Measurements from ENCODE around the gene AREG. TPM values are rescaled to one million over a fixed set of nuclear protein-coding genes. Genes with fewer than 3 reads are reported as not detected.
"Not testable (repeated sequence)": the region's sequence is repeated elsewhere in the genome, so short reads cannot be mapped to it uniquely, and the experiment has no call there.

The AREG gene, protein sequence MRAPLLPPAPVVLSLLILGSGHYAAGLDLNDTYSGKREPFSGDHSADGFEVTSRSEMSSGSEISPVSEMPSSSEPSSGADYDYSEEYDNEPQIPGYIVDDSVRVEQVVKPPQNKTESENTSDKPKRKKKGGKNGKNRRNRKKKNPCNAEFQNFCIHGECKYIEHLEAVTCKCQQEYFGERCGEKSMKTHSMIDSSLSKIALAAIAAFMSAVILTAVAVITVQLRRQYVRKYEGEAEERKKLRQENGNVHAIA
- 10 to 100 TPM in 2 of 3 donors, 1 to 10 TPM in 1; 3.4 to 89.1 (median 46.2) TPM for total RNA-seq

GRCh38 chr4:74444891-74445642 is at the start of gene AREG:
TSS of gene AREG (plus strand) at chr4:74445136. CDS start at chr4:74445346, 210 bp downstream.
- no peaks in the 10 kb centered on the region for H3K27me3 ChIP-seq
- intact Hi-C loops (cut with DNase I; ENCODE audit: low total_unique reads), result no loop called here
- peak within 1 kb of the TSS; percentile 89 to 93 for H3K27ac ChIP-seq
- H3K9me3 ChIP-seq, result no peaks in the 10 kb centered on the region
- DNase-seq (ENCODE audit: low spot score in 2 of 2), result peak; percentile 72 to 88
- peak within 1 kb of the TSS; percentile 50 to 78 (median 62) for H3K4me3 ChIP-seq
- no peaks in the 10 kb centered on the region for H3K4me1 ChIP-seq
- no peaks in the 10 kb centered on the region for H3K36me3 ChIP-seq
- TF ChIP-seq, protein P1, sequence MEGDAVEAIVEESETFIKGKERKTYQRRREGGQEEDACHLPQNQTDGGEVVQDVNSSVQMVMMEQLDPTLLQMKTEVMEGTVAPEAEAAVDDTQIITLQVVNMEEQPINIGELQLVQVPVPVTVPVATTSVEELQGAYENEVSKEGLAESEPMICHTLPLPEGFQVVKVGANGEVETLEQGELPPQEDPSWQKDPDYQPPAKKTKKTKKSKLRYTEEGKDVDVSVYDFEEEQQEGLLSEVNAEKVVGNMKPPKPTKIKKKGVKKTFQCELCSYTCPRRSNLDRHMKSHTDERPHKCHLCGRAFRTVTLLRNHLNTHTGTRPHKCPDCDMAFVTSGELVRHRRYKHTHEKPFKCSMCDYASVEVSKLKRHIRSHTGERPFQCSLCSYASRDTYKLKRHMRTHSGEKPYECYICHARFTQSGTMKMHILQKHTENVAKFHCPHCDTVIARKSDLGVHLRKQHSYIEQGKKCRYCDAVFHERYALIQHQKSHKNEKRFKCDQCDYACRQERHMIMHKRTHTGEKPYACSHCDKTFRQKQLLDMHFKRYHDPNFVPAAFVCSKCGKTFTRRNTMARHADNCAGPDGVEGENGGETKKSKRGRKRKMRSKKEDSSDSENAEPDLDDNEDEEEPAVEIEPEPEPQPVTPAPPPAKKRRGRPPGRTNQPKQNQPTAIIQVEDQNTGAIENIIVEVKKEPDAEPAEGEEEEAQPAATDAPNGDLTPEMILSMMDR (IDR thresholded peaks at IDR 0.05), result peak in 2 of 3 donors; percentile 30 to 58
- TF ChIP-seq POLR2A (IDR thresholded peaks at IDR 0.05) (peak; percentile 75), POLR2AphosphoS5 (IDR thresholded peaks at IDR 0.05) (peak in 2 of 3 donors; percentile 48 to 87)

- no peak for DNase-seq (ENCODE audit: low spot score in 2 of 2)
- TF ChIP-seq, protein P1 (IDR thresholded peaks at IDR 0.05), result no peak
- Histone ChIP-seq H3K9me3 (no peaks in the 10 kb centered on the region), H3K4me3 (no peak overlapping the region), H3K36me3 (no peaks in the 10 kb centered on the region), H3K27me3 (no peaks in the 10 kb centered on the region), H3K4me1 (no peaks in the 10 kb centered on the region), H3K27ac (no peak overlapping the region)
- intact Hi-C loops (cut with DNase I; ENCODE audit: low total_unique reads), result no loop called here
Observed at GRCh38 chr4:74395633-74396032, 49.3 kb upstream of the AREG start.

DNA sequence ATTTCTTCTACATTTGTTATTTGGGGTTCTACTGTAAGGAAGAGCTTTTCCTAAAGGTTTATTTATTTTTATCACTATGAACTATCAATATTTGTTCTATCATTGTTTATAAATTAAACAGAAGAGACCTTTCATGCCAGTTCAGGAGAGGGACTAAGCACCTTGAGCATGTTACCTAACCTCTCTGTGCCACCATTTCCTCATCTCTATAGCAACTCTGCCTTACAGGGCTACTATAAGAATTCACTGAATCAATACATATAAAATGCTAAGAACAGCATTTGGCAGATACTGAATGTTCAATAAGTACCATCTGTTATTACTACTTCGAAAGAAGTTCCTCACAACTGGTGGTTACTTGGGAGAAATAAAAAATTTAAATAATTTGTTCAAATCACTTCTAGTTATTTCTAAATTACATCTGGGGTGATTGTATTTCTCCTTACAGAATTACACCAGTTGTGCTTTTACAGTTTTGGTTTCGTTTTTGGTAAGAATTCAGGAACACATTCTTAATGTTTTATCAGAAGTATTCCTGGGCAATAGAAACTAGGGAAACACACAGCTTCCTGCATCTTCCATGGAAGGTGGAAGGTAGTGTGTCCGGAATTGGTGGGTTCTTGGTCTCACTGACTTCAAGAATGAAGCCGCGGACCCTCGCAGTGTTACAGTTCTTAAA is 47.0 kb upstream of the AREG start:
- DNase-seq (ENCODE audit: low spot score in 2 of 2), result no peak
- intact Hi-C loops (cut with DNase I; ENCODE audit: low total_unique reads), result loop anchor here (2.0 kb wide), 1 partner anchor 53 kb away; no protein-coding TSS in a partner anchor
- no peaks in the 10 kb centered on the region for H3K27me3 ChIP-seq
- H3K27ac ChIP-seq, result peak overlapping the region in 1 of 2 donors; percentile 17
- no peak for TF ChIP-seq POLR2AphosphoS5 (IDR thresholded peaks at IDR 0.05)
- TF ChIP-seq, protein P1 (IDR thresholded peaks at IDR 0.05), result no peak
- TF ChIP-seq POLR2A (IDR thresholded peaks at IDR 0.05), result no peak
- no peaks in the 10 kb centered on the region for H3K4me1 ChIP-seq
- no peaks in the 10 kb centered on the region for H3K9me3 ChIP-seq
- peak overlapping the region; percentile 31 to 51 (median 35) for H3K4me3 ChIP-seq
- H3K36me3 ChIP-seq, result no peaks in the 10 kb centered on the region

GRCh38 chr4:74398894-74399589 is 45.9 kb upstream of the AREG start:
- H3K27ac ChIP-seq; H3K27me3 ChIP-seq; H3K9me3 ChIP-seq; H3K4me3 ChIP-seq; H3K36me3 ChIP-seq; DNase-seq (ENCODE audit: low spot score in 2 of 2); H3K4me1 ChIP-seq: not testable (repeated sequence)
- intact Hi-C loops (cut with DNase I; ENCODE audit: low total_unique reads), result loop anchor here (2.0 kb wide), 1 partner anchor 54 kb away; no protein-coding TSS in a partner anchor

DNA sequence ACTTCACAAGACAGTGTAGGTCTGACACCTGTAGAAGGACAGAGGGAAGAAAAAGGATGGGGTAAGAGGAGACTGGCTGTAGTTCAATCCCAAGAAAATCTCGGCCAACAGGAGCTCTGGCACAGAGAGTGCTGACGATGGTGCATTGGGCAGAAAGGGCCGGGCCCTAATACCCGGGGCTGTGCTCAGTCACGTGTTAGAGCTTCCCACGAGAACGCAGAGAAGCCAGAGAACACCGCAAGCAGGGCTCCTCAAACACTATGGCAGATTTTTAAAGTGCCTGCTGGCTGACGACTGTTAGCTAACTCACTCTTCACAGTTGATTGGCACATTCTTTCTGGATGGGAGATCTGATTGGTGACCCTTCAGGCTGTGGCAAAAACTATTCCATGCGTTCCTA is 44.5 kb upstream of the AREG start:
- H3K4me3 ChIP-seq, result no peak overlapping the region
- no peak overlapping the region for H3K27ac ChIP-seq
- H3K36me3 ChIP-seq, result no peaks in the 10 kb centered on the region
- TF ChIP-seq POLR2AphosphoS5 (IDR thresholded peaks at IDR 0.05) (no peak), POLR2A (IDR thresholded peaks at IDR 0.05) (no peak)
- TF ChIP-seq, protein P1 (IDR thresholded peaks at IDR 0.05), result no peak
- no peaks in the 10 kb centered on the region for H3K9me3 ChIP-seq
- no peak for DNase-seq (ENCODE audit: low spot score in 2 of 2)
- no peaks in the 10 kb centered on the region for H3K27me3 ChIP-seq
- intact Hi-C loops (cut with DNase I; ENCODE audit: low total_unique reads), result no loop called here
- no peaks in the 10 kb centered on the region for H3K4me1 ChIP-seq
